CMK (cell line): Measurements from ENCODE around the gene REEP5.
"Not testable (repeated sequence)": the region's sequence is repeated elsewhere in the genome, so short reads cannot be mapped to it uniquely, and the experiment has no call there.

Source experiments
- DNase-seq: peaks from one replicate; pipeline ENCODE4 v3.0.0-alpha.2; 2010; ENCODE audit warnings: low read depth

REEP5 gene

DNA sequence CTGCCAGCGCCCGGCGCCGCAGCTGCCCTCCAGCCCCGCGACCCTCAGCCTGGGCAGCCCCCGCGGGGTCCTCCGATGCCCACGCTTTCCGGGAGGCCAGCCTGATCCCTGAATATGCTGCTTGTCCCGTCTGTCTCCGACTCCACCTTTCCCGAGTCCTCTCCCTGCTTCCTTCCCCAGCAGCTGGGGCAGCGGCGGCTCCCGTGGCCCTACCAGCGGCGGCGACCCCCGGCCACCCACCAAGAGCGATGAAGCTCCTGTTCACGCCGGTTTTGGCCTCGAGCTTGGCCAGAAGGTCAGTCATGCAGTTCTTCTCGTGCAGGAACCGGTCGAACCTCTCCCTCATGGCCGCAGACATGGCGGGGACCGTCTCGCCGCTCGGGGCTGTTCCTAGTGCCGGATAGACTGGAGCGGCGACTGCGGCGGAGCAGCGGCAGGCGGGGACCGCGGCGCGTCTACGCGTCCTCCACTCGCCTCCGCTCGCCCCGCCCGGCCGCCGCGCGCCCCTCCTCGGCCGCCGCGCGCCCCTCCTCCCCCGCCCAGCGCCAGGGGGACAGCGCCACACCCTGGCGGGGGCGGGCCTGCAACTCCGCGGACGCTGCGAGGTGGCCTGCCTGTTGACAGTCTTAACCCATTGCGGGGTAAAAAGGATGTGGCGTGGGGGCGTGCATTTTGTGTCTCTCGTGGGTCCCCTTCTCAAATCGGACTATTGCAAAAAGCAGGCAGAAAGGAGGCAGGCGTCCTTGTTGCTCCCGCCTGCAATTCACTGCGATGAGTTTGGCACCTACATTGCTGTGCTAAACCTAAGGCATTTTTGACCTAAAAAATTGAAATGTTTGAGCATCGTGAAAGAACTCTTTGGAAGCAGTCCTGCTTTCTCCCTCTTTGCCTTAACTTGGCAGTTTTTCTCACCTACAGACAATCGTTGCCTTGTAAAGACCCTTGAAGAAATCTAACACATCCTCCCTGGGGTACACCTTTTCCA is at the start of gene REEP5:
Gene REEP5 (minus strand): TSS at position 395 of the 985 bp plus-strand sequence. CDS start 37 bp downstream, at position 358.
- no peak for DNase-seq

DNA sequence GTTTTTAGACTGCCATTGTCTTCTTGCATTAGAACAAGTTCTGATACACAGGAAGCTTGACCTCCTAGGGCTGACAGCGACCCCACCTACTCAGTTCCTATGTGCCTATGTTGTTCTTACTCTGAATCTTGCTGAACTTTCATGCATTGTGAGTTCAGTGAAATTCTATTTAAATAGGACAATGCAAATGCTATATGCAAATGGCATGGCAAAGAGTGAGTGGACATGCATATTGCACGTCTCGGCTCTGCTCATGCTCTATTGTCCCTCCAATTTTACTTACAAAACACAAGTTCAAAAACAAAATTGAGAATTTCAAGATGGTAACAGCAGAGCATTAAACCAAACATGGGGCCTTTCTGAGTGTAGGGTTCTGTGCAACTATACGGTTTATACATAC is 49.2 kb upstream of the REEP5 start:
- DNase-seq = no peak

- DNase-seq = no peak
Observed at GRCh38 chr5:112968411-112969106, 46.5 kb upstream of the REEP5 start.

DNA sequence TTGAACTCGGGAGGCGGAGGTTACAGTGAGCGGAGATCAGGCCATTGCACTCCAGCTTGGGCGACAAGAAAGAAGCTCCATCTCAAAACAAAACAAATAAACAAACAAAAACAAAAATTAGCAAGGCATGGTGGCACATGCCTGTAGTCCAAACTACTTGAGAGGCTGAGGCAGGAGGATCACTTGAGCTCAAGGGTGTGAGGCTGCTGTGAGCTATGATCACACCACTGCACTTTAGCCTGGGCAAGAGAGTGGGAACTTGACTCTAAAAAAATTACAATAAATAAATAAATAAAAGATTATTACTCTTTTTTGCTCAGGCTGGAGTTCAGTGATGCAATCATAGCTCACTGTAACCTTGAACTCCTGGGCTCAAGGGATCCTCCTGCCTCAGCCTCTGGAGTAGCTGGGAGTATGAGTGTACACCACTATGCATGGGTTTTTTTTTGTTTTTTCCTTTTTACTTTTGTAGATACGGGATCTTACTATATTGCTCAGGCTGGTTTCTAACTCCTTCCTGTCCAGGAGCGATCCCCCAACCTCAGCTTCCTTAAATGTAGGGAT is 45.6 kb upstream of the REEP5 start:
- DNase-seq = no peak

DNA sequence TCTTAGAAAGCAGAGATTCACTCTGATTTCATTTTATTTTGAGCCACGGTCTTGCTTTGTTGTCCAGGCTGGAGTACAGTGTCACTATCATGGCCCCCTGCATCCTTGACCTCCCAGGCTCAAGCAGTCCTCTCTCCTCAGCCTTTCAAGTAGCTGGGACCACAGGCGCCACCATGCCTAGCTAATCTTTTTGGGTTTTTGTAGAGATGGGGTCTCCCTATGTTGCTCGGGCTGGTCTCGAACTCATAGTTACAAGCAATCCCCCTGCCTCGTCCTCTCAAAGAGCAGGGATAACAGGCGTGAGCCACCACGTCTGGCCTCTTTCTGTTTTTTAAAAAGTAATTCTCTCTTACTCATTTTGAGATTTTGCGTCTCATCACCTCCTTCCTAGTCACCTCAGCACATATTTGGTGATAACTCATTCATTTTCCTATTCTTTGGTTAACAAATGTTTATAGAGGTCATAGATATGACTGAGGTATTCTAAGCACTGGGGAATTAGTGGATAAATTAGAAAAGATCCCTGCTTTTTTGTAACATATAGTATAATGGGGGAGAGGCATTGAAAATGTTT is 43.8 kb upstream of the REEP5 start:
- no peak for DNase-seq

DNA sequence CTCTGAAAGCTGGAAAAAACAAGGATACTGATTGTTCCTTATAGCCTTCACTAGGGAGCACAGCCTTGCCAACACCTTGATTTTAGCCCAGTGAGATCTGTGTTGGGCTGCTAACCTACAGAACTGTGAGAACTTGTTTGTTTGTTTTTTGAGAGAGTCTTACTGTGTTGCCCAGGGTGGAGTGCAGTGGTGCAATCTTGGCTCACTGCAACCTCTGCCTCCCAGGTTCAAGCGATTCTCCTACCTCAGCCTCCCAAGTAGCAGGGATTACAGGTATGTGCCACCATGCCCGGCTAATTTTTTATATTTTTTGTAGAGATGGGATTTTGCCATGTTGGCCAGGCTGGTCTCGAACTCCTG is 41.3 kb upstream of the REEP5 start:
- DNase-seq = not testable (repeated sequence)

GRCh38 chr5:112960863-112961504 is 39.0 kb upstream of the REEP5 start:
- no peak for DNase-seq

DNA sequence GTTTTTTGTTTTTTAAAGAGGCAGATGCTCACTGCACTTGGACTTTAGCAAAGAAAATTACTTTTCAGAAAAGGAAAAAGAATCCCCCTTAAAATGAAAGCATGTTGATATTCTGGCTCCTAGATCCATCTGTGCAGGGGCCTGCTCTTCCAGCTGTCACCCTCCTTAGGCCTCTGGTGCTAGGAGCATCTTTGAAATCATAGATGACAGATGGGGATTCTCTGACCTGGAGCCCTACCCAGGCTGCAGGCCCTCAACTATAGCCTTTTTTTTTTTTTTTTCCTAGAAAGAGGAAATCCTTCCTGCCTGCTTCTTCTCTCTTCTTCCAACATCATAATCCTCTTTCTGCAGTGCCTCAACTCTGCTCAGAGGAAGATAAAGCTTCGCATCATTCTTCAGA is 38.3 kb upstream of the REEP5 start:
- no peak for DNase-seq

DNA sequence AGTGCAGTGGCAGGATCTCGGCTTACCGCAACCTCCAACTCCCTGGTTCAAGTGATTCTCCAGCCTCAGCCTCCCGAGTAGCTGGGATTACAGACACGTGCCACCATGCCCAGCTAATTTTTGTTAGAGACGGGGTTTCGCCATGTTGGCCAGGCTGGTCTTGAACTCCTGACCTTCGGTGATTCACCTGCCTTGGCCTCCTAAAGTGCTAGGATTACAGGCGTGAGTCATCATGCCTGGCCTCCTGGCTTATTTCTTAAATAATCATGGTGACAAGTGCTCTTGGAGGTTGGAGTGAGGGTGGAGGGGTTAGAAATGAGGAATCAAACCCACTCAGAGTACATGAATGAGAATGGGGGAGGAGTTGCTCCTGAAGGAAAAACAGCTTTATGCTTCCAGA is 37.8 kb upstream of the REEP5 start:
- DNase-seq = not testable (repeated sequence)

GRCh38 chr5:112958093-112959088 is 36.4 kb upstream of the REEP5 start:
- no peak for DNase-seq

- DNase-seq = no peak
Observed at GRCh38 chr5:112957036-112957808, 35.2 kb upstream of the REEP5 start.

- DNase-seq = no peak
Observed at GRCh38 chr5:112956606-112957005, 34.6 kb upstream of the REEP5 start.

GRCh38 chr5:112951124-112951702 is 29.2 kb upstream of the REEP5 start:
- DNase-seq = no peak

DNA sequence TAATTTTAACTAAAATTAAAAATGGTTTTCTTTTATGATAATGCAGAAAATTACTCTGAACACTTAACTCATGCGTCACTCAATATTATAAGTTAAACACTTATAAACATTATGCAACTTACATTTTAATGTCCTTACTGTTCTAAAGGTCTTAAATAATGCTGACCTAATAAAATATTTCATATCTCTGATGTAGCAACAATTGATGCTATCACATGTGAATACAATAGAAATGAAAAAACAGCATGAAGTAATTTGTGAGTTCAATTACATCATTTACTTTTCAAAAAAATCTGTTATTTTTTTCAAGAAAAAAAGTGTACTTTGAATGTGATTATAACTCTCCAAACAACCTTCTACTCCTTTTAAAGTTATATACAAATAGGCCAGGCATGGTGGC is 26.4 kb upstream of the REEP5 start:
- DNase-seq = no peak

DNA sequence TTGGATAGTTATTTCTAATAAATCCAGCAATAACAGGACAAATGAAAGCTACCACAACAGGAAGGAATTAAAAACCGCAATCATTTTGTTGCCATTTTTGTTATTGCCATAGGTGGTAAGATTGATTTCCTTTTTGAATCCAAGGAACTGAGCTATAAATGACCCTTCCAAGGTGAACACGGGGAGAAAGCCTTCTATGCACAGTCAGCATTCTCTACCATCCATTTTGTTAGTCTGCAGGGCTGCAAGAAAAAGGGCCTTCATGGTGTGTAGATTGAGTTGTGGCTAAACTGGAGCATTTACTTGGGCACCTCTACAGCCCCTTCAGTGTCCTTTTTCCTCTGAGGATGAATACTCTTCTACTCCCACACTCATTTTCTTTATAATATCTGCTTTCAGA is 18.6 kb upstream of the REEP5 start:
- no peak for DNase-seq

- no peak for DNase-seq
Observed at GRCh38 chr5:112938286-112938685, 16.3 kb upstream of the REEP5 start.

DNA sequence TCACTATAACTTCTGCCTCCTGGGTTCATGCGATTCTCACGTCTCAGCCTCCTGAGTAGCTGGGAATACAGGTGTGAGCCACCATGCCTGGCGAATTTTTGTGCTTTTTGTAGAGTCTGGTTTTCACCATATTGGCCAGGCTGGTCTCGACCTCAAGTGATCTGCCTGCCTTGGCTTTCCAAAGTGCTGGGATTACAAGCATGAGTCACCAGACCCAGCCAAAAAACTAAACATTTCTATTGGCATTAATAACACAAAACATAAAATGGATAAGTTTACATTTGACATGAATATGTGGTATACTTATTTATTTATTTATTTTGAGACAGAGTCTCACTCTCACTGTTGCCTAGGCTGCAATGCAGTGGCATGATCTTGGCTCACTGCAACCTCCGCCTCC is 13.6 kb upstream of the REEP5 start:
- DNase-seq = no peak

DNA sequence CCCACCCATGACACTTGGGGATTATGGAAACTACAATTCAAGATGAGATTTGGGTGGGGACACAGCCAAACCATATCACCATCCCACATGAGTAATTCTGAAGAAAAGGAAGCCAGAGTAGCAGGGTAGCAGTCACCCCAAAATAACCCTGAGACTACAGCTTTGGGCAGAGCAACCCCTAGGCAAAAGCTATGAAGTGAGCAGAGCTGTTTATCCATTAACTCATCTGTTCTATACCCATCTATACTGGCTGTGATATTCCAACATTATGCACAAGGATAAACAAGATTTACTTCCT is 12.3 kb upstream of the REEP5 start:
- no peak for DNase-seq

GRCh38 chr5:112933651-112934365 is 11.8 kb upstream of the REEP5 start:
- DNase-seq = no peak
